ENCODE results near the gene SPX. TPM values are rescaled to one million over a fixed set of nuclear protein-coding genes. Genes with fewer than 3 reads are reported as not detected.

The SPX gene
- total RNA-seq, 3 donors from 2014 or later (not counting 1 experiment from before 2014, with no cell fraction given): 1.2 to 1.4 TPM; not detected in 1

DNA sequence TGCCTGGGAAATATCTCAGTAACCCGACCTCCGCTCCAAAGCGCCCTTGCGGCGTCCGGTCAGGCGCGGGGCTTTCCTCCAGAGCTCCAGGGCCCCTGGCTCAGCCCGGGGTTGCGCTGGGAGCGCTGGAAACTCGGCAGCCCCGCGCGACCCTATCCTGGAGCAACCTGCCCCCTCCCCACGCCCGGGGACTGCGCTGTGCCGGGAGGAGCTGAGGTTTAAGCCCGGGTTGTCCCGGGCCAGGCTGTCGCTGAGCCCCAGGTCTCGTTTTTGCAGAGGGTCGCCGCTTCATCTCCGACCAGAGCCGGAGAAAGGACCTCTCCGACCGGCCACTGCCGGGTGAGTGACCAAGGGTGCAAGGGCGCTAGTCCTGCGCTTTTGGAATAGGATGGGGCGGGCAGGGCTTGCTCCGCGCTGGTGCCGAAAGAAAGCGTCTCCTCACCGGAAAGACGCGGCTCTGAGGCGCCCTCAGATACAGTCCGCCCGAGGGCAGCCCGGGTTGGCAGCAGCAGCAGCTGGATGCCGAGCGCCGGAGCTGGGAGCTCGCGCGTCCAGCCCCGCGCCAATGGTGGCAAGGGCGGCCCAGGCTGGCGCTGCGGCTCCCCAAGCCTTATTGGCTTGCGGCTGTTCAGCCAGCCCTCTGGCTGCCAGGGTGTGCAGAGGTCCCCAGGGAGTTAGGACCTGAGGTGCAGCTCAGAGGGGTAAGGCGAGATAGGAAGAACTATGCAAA is 1.5 kb downstream of the SPX start:
- no peaks in the 10 kb centered on the region for H3K9me3 ChIP-seq (ENCODE audit: control insufficient read depth, insufficient read depth, low read length)
- H3K4me1 ChIP-seq (ENCODE audit: control insufficient read depth, insufficient read depth, low read length): peaks cover 8% of the 10 kb centered on the region
- H3K4me3 ChIP-seq (ENCODE audit: low read length): peak overlapping the region; percentile 21
- peaks cover 33% of the 10 kb centered on the region for H3K27me3 ChIP-seq (ENCODE audit: control insufficient read depth, insufficient read depth, low read length)
- Mint-ChIP-seq H3K27ac (no peak overlapping the region), H3K36me3 (no peaks in the 10 kb centered on the region), H3K4me1 (no peaks in the 10 kb centered on the region), H3K9me3 (peaks cover 0 to 5% of the 10 kb centered on the region in 2 donors), H3K27me3 (ENCODE audit: low read depth in 2 of 2) (peaks cover 37 to 68% of the 10 kb centered on the region in 2 donors), H3K4me3 (peak overlapping the region; percentile 43)
- peak; percentile 17 to 71 for DNase-seq
- TF ChIP-seq, protein P1, sequence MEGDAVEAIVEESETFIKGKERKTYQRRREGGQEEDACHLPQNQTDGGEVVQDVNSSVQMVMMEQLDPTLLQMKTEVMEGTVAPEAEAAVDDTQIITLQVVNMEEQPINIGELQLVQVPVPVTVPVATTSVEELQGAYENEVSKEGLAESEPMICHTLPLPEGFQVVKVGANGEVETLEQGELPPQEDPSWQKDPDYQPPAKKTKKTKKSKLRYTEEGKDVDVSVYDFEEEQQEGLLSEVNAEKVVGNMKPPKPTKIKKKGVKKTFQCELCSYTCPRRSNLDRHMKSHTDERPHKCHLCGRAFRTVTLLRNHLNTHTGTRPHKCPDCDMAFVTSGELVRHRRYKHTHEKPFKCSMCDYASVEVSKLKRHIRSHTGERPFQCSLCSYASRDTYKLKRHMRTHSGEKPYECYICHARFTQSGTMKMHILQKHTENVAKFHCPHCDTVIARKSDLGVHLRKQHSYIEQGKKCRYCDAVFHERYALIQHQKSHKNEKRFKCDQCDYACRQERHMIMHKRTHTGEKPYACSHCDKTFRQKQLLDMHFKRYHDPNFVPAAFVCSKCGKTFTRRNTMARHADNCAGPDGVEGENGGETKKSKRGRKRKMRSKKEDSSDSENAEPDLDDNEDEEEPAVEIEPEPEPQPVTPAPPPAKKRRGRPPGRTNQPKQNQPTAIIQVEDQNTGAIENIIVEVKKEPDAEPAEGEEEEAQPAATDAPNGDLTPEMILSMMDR (IDR thresholded peaks at IDR 0.05): no peak
- ATAC-seq: peak; percentile 74 to 91 (median 75)
- WGBS (ENCODE audit: insufficient coverage): under 1% methylated on average over 57 of the region's 57 CpGs
- intact Hi-C loops (cut with micrococcal nuclease): no loop called here
- no peak overlapping the region for H3K27ac ChIP-seq (ENCODE audit: low read length)
- no peaks in the 10 kb centered on the region for H3K36me3 ChIP-seq (ENCODE audit: control insufficient read depth, insufficient read depth, low read length)

DNA sequence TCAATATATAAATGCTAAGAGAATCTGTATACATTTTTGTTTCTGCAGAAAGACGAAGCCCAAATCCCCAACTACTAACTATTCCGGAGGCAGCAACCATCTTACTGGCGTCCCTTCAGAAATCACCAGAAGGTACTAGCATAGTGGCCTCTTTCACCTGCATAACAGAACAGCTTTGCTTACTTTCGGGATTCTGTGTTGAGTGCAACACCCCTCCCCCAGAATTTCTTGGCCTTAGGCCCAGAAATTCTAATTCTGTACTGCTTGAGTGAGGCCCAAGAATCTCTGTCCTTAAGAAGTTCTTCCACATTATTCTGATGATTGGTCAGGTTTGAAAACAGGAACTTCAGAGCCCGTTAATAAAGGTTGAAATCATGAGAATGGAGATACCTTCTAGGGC is 2.9 kb downstream of the SPX start:
- no peaks in the 10 kb centered on the region for H3K36me3 ChIP-seq (ENCODE audit: control insufficient read depth, insufficient read depth, low read length)
- TF ChIP-seq, protein P1 (IDR thresholded peaks at IDR 0.05): no peak
- ATAC-seq (no peak), DNase-seq (no peak)
- 87% methylated on average over 5 of the region's 5 CpGs for WGBS (ENCODE audit: insufficient coverage)
- H3K27ac ChIP-seq (ENCODE audit: low read length): no peak overlapping the region
- peaks cover 8% of the 10 kb centered on the region for H3K4me1 ChIP-seq (ENCODE audit: control insufficient read depth, insufficient read depth, low read length)
- Mint-ChIP-seq H3K4me3 (no peak overlapping the region), H3K27me3 (ENCODE audit: low read depth in 2 of 2) (peaks cover 46 to 79% of the 10 kb centered on the region in 2 donors), H3K4me1 (no peaks in the 10 kb centered on the region), H3K9me3 (peaks cover 0 to 5% of the 10 kb centered on the region in 2 donors), H3K27ac (no peak overlapping the region), H3K36me3 (no peaks in the 10 kb centered on the region)
- intact Hi-C loops (cut with micrococcal nuclease): no loop called here
- no peak overlapping the region for H3K4me3 ChIP-seq (ENCODE audit: low read length)
- peaks cover 33% of the 10 kb centered on the region for H3K27me3 ChIP-seq (ENCODE audit: control insufficient read depth, insufficient read depth, low read length)
- no peaks in the 10 kb centered on the region for H3K9me3 ChIP-seq (ENCODE audit: control insufficient read depth, insufficient read depth, low read length)

DNA sequence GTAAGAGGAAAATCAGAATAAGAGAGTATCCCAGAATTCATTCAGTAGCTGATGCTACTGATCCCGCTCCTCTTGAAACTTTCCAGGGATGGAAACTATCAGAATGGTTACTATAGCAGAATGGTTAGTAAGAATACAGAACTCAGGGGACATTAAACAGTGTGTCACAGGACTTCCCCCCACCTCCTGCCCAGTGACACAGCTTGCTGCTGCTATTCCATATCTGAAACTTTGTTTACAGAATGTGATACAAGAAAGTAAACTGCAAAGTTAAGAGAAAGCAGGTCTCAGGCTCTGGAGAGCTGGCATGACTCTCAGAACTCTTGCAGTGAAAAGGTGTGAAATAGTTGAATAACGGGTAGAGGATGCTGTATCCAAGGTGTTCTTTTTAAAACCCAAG is 3.4 kb downstream of the SPX start:
- H3K4me1 Mint-ChIP-seq: no peaks in the 10 kb centered on the region
- H3K36me3 Mint-ChIP-seq: no peaks in the 10 kb centered on the region
- Histone ChIP-seq H3K9me3 (ENCODE audit: control insufficient read depth, insufficient read depth, low read length) (no peaks in the 10 kb centered on the region), H3K36me3 (ENCODE audit: control insufficient read depth, insufficient read depth, low read length) (no peaks in the 10 kb centered on the region), H3K4me1 (ENCODE audit: control insufficient read depth, insufficient read depth, low read length) (peaks cover 8% of the 10 kb centered on the region), H3K27me3 (ENCODE audit: control insufficient read depth, insufficient read depth, low read length) (peaks cover 31% of the 10 kb centered on the region), H3K27ac (ENCODE audit: low read length) (no peak overlapping the region), H3K4me3 (ENCODE audit: low read length) (no peak overlapping the region)
- H3K9me3 Mint-ChIP-seq: peaks cover 0 to 3% of the 10 kb centered on the region in 2 donors
- no peak for DNase-seq
- intact Hi-C loops (cut with micrococcal nuclease): no loop called here
- peaks cover 51 to 75% of the 10 kb centered on the region in 2 donors for H3K27me3 Mint-ChIP-seq (ENCODE audit: low read depth in 2 of 2)
- no peak overlapping the region for H3K4me3 Mint-ChIP-seq
- no peak overlapping the region for H3K27ac Mint-ChIP-seq
- ATAC-seq: no peak
- TF ChIP-seq, protein P1 (IDR thresholded peaks at IDR 0.05): no peak
- WGBS (ENCODE audit: insufficient coverage): 85% methylated on average over 2 of the region's 2 CpGs
